Anterior cingulate cortex (tissue), 58 donors: ENCODE measurements around the gene ADM2.
"Not testable (repeated sequence)": the region's sequence is repeated elsewhere in the genome, so short reads cannot be mapped to it uniquely, and the experiment has no call there.

Source experiments
- DNase-seq, 58 donors: peaks; one replicate each; lab custom pipeline; 2025; lab: John Stamatoyannopoulos, UW

Gene ADM2, protein sequence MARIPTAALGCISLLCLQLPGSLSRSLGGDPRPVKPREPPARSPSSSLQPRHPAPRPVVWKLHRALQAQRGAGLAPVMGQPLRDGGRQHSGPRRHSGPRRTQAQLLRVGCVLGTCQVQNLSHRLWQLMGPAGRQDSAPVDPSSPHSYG

DNA sequence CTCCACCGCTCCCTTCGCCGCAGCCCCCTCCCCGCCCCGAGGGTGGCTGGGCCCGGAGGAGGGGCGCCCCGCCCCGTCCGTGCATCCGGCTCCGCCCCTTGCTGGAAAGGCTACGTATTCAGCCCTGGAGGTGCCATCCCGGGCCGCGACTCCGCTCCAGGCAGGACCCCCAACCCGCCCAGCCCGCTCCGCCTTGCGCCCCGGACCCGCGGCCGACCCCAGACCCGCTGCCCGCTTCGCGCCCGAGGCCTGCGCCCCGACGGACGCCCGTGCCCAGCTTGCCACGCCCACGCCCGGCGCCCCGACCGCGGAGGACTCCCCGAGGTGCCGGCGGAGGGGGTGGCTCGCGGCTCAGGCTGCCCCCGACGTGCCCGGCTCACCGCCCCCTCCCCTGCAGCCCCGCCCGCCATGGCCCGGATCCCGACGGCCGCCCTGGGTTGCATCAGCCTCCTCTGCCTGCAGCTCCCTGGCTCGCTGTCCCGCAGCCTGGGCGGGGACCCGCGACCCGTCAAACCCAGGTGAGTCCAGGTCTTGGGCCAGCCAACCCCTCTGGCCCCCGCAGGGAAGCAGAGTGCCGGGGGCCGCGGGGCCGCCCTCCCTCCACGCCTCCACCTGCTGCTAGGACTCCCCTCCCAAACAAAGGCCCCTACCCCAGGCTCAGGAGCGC is at the start of gene ADM2:
Gene ADM2, plus strand, starts transcription at position 104 of the 667 bp plus-strand sequence. Its CDS starts 305 bp downstream, at position 409.
- DNase-seq: no peak

DNA sequence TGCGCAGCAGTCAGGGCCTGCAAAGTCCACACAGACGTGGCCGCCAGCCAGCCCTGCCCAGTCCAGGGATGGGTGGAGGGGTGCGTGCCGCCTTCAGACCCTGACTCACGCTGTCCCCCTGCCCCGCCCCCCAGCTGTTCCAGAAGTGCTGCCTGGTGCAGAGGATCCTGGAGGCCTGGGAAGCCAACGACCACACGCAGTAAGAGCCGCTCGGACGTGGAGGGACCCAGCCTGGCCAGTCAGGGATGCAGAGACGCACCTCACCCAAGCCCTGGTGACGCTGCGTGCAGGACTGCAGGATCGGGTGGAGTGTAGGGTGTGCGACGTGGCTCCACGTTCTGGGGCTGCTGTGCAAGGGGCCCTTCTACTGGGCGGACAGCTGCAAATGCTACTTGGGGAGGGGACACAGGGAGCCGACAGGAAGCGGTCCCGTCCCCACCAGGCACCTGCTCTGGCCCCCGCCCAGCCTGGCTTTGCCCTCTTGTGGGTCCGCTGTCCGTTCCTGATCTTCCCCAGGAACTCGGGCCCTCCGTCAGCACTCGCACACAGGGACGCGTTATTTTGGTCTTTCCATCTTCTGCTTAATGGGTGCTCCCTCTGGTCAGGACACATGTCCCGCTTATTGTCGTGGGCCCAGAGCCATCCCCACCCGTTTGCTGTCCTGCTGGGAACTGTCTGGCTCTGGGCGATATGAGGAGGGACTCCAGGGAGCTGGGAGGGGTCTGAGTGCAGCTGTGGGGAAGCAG is 49.0 kb upstream of the ADM2 start:
- no peak for DNase-seq

DNA sequence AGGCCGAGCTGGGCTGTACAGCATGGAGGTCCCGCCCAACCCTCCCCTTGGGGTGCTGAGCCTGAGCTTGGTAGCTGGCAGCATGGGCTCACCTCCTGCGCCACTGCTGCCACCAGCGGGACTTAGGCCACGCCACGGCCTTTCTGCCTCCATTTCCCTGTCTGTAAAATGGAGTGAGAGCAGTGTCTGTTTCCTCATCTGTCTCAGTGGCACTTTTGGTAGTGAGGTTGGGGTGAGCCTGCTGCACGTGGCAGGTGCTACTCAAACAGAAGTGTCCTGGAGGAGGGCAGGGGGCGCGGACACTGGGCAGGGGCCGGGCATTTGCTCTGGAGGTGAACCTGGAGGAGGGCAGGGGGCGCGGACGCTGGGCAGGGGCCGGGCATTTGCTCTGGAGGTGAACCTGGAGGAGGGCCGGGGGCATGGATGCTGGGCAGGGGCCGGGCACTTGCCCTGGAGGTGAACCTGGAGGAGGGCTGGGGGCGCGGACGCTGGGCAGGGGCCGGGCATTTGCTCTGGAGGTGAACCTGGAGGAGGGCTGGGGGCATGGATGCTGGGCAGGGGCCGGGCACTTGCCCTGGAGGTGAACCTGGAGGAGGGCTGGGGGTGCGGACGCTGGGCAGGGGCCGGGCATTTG is 48.3 kb upstream of the ADM2 start:
- DNase-seq: not testable (repeated sequence)

DNA sequence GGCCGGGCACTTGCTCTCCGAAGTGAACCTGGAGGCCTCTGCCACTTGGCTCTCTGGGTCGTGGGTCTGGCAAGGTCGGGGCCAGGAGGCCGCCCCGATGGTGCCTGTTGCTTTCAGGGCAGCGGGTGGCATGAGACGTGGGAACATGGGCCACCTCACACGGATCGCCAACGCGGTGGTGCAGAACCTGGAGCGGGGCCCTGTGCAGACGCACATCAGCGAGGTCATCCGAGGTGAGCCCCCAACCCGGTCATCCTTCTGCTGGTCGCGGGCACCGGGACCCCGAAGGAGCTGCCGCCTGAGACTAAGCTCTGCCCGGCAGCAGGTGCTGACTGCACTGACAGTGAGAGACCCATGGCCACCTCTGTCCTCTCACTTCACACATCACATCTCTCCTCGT is 46.5 kb upstream of the ADM2 start:
- no peak for DNase-seq

DNA sequence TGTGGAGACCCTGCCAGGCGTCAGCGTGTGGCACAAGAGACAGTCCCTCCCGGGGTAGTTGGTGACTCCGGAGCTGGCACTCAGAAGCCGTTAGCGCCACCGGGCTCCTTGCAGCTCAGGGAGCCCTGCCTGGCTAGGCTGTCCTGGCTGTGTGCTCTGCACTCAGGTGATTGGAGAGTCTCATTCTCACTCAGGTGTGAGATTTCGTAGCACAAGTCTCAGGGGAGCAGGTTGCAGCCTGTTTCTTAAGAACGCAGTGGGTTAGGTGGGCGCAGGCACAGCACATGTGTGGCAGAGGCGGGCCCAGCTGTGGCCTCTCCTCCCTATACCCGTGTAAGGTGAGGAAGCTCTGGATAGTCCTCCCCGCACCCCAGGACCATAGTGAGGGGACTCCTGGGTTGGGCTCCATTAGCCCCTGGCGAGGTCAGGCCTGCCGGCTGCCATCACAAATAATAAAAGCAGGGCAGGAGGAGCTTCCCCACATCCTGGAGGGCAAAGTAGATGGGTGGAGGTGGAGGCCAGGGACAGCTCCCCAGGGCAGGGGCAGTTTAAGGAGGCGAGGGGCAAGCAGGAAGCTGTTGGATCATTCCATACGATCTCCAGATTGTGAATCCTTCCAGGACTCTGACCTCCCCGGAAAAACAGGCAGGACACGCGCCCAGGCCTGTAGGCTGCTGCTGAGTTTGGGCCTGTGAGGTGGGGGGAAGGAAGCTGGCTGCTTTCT is 45.9 kb upstream of the ADM2 start:
- no peak for DNase-seq

DNA sequence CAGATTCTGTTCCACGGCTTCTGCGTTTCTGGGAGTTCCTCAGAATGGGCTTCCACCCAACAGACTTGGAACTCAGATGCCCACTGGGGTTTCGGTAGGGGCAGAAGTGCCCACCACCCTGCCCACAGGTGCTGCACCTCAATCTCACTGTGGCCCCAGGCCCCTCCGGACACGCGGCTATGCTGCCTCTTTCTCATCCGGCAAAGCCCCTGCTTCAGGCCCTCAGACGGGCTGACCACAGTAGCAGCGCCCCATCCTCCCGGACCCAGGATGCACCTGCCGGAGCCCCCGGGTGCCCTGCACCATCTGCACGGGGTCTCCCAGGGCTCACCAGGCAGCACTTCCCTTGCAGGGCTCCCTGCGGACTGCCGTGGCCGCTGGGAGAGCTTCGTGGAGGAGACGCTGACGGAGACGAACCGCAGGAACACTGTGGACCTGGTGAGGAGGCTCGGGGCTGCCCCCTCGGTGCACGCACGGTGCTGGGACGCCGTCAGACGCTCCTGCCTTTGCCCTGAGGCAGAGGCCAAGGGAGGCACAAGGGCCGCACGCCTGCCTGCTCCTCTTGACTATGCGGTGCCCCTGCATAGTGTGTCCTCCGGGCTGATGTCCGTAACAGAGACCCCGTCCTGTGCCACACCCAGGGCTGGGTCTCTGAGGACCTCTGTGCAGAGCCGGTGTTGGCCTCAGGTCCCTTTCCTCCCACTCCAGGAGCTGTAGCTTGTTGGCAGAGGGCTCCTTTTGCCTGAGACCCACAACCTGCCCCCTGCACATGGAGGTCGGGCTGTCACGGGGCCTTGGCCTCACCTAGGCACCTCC is 45.1 kb upstream of the ADM2 start:
- no peak for DNase-seq

DNA sequence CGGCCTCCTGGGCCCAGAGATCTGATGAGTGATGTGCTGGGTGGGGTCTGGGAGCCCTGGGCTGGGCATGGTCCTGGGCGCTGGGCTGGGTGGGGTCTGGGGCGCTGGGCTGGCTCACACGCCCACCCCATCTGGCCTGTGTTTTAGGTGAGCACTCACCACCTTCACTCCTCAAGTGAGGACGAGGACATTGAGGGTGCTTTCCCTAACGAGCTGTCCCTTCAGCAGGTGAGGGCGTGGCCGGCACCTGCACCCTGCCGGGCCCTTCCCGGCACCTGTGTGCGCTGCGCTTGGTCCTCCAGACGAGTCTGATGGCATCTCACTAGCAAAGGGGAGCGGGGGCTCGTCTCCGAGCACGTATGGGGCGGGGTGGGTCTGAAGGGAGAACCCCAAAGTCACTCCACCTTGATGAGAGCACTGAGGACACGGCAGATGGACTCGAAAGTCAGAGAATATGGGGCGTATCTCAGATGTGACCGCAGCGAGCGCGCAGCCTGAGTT is 44.5 kb upstream of the ADM2 start:
- no peak for DNase-seq

DNA sequence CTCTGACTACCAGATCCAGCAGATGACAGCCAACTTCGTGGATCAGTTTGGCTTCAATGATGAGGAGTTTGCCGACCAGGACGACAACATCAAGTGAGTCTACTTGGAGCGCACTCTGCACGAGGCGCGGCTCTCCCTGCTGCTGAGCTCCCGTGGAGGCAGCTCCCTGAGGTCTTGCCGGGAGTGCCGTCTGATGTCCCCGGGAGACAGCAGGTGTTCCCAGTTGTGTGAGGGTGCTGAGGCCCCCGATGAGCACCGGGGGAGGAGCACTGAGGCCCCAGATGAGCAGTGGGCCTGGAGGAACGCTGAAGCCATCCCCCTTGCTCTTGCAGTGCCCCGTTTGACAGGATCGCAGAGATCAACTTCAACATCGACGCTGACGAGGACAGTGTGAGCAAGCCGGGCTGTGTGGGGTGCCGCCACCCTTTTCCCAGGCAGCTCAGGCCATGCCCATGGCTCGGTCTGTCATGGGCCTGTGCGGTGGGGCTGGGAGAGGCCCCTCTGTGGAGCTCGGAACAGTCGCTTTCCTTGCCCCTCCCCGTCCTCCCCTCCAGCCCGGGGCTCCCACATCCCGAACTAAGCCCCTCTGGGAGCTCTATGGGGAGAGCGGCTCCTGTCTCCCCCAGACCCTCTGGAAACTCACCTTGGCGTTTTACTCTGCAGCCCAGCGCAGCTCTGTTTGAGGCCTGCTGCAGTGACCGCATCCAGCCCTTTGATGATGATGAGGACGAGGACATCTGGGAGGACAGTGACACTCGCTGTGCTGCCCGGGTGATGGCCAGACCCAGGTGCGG is 43.6 kb upstream of the ADM2 start:
- DNase-seq: no peak

DNA sequence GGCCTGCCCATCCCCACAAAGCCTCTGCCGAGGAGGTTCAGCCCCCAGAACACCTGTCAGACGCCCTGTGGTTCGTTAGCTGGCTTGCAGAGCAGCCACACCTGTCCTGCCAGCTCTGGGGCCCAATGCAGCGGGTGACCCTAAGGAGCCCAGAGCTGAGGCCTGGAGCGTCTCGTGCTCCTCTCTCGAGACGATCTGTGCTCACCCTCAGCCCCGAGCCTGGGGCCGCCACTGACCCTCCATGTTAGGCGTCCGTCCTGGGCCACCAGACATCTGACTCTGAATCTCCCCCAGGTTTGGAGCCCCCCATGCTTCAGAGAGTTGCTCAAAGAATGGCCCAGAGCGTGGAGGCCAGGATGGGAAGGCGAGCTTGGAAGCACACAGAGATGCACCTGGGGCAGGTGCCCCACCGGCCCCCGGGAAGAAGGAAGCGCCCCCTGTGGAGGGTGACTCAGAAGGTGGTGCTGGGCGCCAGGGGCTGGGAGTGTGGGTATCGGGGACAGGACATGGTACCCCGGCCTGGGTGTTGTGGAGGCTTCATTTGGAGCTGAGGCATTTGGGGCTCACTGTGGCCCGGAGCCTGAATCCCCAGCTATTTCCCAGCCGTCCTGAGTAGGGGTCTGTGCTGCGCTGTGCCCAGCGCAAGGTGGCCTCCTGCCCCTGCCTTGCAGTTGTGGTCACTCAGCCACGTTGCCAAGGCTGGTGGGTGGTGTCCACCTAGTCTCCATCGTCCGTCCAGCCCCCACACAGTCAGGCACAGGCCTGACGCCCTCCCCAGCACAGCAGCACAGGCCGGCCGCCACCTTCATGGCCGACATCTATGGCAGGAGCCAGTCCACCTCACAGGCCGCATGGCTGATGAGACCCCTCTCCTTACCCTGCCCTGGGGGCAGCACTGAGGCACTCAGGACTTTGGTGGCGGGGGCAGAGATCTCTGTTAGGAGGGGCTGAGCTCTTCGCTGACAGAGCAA is 42.8 kb upstream of the ADM2 start:
- DNase-seq: no peak

DNA sequence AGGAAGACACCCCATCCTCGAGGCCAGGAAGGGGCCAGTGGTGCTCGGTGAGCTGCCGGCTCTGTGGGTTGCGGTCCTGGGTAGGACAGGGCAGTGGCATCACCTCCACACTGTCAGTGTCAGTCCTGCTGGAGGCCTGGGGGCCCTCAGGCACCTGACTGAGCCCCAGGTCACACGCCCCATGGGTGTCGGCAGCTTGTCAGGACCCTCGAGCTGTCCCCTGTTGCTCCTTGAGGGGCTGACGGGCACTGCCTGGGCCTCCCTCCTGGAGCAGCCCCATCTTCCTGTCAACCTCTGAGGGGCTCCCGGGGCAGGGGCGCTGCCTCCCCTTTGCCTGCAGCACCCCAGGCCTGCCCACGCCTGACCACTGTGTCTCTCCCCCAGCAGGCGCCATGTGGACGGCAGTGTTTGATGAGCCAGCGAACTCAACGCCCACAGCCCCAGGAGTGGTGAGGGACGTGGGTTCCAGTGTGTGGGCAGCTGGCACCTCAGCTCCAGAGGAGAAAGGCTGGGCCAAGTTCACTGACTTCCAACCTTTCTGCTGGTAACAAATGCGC is 42.0 kb upstream of the ADM2 start:
- no peak for DNase-seq

DNA sequence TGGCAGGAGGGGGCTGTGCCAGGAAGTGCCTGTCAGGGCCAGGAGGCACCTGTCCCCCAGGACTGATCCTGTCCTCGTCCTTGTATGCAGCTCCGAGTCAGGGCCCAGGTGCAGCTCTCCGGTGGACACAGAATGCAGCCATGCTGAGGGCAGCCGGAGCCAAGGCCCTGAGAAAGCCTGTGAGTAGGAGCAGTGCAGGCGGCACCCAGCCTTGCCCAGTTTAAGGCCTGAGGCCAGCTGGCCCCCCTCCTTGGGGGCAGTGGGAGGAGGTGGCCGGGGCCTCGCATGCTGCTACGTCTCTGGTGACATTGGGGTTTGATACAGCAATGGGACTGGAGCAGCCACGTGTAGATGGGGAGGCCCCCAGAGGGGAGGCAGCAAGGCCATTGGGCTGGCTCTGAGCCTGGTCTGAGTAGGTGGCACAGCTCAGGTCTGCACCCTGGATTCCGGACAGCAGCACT is 41.4 kb upstream of the ADM2 start:
- DNase-seq: no peak

DNA sequence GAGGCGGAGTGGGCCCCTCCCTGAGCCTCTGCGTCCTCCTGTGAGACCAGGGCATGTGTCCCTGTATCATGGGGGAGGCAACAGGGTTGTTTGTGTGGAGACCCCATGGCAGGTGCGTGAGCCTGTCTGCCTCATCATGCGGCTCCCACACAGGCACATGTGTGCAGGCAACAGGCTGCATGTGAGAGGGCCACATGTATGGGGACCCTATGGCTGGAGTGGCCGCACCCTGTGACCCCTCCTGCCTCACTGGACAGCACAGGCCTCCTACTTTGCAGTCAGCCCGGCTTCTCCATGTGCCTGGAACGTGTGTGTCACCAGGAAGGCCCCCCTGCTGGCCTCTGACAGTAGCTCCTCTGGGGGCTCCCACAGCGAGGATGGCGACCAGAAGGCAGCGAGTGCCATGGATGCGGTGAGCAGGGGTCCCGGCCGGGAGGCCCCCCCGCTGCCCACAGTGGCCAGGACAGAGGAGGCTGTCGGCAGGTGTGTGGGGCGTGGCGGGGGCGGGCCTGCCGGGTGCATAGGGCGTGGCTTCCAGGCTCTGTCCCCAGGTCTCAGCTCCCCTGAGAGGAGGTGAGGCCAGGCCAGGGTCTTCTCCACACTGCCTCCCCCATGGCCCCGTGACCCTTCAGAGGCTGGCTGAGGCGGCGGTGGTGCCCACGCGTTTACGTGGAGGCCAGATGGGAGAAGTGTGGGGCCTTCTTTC is 40.6 kb upstream of the ADM2 start:
- DNase-seq: no peak

DNA sequence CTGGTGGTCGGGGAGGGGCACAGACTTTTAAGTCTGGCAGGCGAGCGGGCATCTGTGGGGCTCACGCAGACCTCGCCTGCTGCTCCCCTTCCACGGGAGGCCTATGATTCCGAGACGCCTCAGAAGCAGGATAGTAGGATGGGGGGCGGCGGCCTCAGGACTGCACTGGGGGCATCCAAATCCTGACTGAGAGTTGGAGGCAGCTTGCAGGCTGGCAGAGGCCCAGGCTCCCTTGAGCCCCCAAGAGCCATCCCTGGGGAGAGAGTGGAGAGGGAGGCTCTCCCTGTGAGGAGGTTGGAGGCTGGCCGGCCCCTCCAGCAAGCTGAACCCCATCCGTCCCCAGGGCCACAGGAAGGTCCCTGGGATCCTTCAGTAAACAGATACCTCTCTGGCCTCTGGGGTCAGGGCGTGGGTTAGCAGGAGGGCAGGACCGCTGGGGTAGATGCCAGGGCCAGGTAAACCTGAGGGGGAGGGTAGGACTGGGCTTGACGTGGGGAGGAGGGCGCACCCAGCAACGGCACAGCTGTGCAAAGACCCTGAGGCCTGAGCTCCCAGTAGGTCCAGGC is 39.8 kb upstream of the ADM2 start:
- DNase-seq: no peak

DNA sequence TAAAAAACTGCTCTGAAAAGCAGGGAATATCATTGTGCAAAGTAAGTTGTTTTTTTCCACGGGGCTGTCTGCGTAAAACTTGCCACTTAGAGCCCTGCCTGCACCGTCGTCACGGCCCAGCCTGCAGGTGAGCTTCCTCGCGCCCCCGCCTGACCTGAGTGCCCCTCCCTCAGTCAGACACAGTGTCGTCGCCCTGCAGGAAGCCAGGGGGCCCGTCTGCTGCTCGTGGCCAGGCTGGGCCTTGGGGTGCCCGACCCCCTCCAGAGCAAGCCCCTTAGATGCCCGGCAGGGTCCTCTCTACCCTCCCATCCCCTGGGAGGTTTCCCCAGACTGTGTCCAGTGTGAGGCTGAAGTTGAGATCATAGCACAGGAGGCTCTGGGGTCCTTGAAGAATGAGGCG is 38.1 kb upstream of the ADM2 start:
- DNase-seq: no peak

DNA sequence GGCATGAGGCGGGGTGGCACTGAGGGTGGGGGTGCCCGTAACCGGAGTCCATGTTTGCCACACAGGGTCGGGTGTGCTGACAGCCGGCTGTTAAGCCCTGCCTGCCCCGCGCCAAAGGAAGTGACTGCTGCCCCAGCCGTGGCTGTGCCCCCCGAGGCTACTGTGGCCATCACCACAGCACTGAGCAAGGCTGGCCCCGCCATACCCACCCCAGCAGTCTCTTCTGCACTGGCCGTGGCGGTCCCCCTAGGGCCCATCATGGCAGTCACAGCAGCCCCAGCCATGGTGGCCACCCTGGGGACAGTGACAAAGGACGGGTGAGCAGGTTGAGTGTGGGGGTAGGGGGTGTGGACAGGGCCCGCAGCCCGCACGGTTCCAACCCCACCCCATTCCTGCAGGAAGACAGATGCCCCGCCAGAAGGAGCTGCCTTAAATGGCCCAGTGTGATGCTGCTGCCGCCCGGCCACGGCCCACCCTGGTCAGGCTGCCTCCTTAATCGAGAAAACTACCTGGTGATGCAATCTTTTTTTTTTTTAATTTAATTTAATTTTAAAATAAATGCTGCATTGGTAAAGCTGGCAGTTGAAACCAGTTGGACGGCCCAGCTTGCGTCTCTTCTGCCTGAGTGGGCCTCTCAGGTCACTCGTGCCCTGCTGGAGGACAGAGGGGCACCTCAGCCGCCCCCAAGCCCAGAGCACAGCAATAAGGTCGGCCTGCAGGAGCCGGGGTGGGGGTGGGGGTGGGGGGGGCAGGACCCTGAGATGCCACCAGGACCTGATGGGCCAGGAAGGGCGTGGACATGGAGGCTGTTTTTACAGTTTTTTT is 37.3 kb upstream of the ADM2 start:
- DNase-seq: no peak
